ENCODE data around the gene SH2D3C. TPM values are rescaled to one million over a fixed set of nuclear protein-coding genes. Genes with fewer than 3 reads are reported as not detected.

Gene SH2D3C
- total RNA-seq, 1 donor from 2014 or later, result 7.1 TPM

GRCh38 chr9:127777368-127777980, 992 bp downstream of the SH2D3C start:
- no peak overlapping the region for H3K4me3 Mint-ChIP-seq
- peaks cover 6% of the 10 kb centered on the region for H3K4me1 Mint-ChIP-seq (ENCODE audit: unreplicated experiment)
- no peak overlapping the region for H3K27ac Mint-ChIP-seq

GRCh38 chr9:127776924-127777289, 1.6 kb downstream of the SH2D3C start:
- Mint-ChIP-seq H3K9me3 (no peaks in the 10 kb centered on the region), H3K36me3 (no peaks in the 10 kb centered on the region), H3K27me3 (peaks cover 4% of the 10 kb centered on the region), H3K4me1 (ENCODE audit: unreplicated experiment) (peaks cover 6% of the 10 kb centered on the region), H3K4me3 (no peak overlapping the region), H3K27ac (no peak overlapping the region)
- TF ChIP-seq CTCF (conservative IDR thresholded peaks at IDR 0.05), result no peak
- no peak for DNase-seq (ENCODE audit: extremely low spot score, unreplicated experiment)

More at GRCh38 chr9:127777368-127777980, 992 bp downstream of the SH2D3C start:
- Mint-ChIP-seq H3K36me3 (no peaks in the 10 kb centered on the region), H3K9me3 (no peaks in the 10 kb centered on the region), H3K27me3 (peaks cover 4% of the 10 kb centered on the region)
- TF ChIP-seq CTCF (conservative IDR thresholded peaks at IDR 0.05), result no peak
- DNase-seq (ENCODE audit: extremely low spot score, unreplicated experiment), result no peak

- H3K4me1 Mint-ChIP-seq (ENCODE audit: unreplicated experiment), result peaks cover 7% of the 10 kb centered on the region
- H3K27ac Mint-ChIP-seq, result no peak overlapping the region
- no peak for TF ChIP-seq CTCF (conservative IDR thresholded peaks at IDR 0.05)
- no peak for DNase-seq (ENCODE audit: extremely low spot score, unreplicated experiment)
- no peaks in the 10 kb centered on the region for H3K36me3 Mint-ChIP-seq
- no peak overlapping the region for H3K4me3 Mint-ChIP-seq
- peaks cover 4% of the 10 kb centered on the region for H3K27me3 Mint-ChIP-seq
- H3K9me3 Mint-ChIP-seq, result no peaks in the 10 kb centered on the region
These were observed 2.1 kb downstream of the SH2D3C start for GRCh38 chr9:127776195-127776923.

- no peak overlapping the region for H3K4me3 Mint-ChIP-seq
These were observed 4.5 kb downstream of the SH2D3C start for GRCh38 chr9:127773981-127774380.

GRCh38 chr9:127773272-127773671, 5.2 kb downstream of the SH2D3C start:
- Mint-ChIP-seq H3K27me3 (peaks cover 4% of the 10 kb centered on the region), H3K9me3 (no peaks in the 10 kb centered on the region), H3K27ac (no peak overlapping the region), H3K4me1 (ENCODE audit: unreplicated experiment) (peaks cover 29% of the 10 kb centered on the region), H3K4me3 (no peak overlapping the region), H3K36me3 (no peaks in the 10 kb centered on the region)
- TF ChIP-seq CTCF (conservative IDR thresholded peaks at IDR 0.05), result no peak
- no peak for DNase-seq (ENCODE audit: extremely low spot score, unreplicated experiment)

More at GRCh38 chr9:127773981-127774380, 4.5 kb downstream of the SH2D3C start:
- TF ChIP-seq CTCF (conservative IDR thresholded peaks at IDR 0.05), result no peak
- H3K9me3 Mint-ChIP-seq, result no peaks in the 10 kb centered on the region
- H3K27ac Mint-ChIP-seq, result no peak overlapping the region
- H3K4me1 Mint-ChIP-seq (ENCODE audit: unreplicated experiment), result peaks cover 22% of the 10 kb centered on the region
- H3K27me3 Mint-ChIP-seq, result peaks cover 4% of the 10 kb centered on the region
- DNase-seq (ENCODE audit: extremely low spot score, unreplicated experiment), result no peak
- H3K36me3 Mint-ChIP-seq, result no peaks in the 10 kb centered on the region
